HG02852 (cell line): Measurements from ENCODE around the gene TIGD6.

Source experiments
- ATAC-seq: cut with Tn5 transposase; IDR thresholded peaks from one replicate; pipeline ENCODE4 v1.9.1; 2021; ENCODE audit warnings: mild to moderate bottlenecking, moderate library complexity; ENCODE audit not compliant: unreplicated experiment

The TIGD6 gene

GRCh38 chr5:149981206-149981605 is 19.2 kb downstream of the TIGD6 start:
- no peak for ATAC-seq

DNA sequence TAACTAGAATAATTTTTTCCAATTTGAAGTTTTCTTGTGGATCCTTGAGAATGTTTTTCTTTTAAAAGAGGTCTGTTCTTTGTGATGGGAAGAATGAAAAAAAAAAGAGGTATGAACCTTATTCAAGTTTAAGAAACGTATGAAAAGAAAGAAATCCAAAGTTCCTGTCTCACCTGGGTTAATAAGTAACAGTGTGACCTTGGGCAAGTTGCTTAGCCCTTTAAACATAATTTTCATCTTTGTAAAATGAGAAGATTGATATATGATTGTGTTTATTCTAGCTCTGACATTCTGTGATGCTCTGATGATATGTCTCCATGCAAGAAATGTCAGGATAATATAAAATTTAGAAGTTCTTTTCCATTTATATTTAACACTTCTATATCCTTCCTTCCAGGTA is 20.6 kb downstream of the TIGD6 start:
- no peak for ATAC-seq

GRCh38 chr5:149975409-149975808 is 25.0 kb downstream of the TIGD6 start:
- ATAC-seq: no peak

DNA sequence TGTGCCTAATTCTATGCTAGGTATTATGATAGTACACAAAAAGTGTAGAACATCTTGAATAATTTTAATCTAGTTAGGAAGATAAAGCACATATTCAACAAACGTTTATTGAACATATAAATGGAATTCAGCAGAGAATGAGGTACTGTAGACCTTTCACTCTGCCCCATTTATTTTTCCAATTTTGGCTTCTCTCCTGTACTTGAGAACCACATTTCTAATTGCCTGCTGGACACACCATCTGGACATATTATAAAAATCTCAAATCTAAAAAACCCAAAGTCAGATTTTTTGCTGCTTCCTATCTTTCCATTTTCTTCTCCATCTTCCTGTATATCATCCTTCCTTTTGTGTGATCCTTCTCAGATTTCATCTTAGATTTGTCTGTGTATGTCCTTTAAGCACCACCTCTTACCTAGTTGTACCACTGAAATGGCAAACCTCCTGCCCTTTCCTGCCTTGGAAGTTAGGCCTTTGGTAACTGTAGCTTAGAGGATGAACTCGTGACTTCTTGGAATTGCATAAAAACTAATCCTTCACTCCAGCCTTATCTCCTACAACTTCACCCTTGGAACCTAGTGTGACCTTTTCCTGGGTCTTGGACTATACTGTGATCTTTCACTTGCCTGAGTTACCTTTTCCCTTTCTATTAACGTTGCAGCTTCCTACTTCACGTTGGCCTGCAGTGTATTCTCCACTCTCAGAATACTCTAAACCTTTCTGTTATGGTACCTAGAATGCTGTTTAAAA is 31.1 kb downstream of the TIGD6 start:
- ATAC-seq: no peak

DNA sequence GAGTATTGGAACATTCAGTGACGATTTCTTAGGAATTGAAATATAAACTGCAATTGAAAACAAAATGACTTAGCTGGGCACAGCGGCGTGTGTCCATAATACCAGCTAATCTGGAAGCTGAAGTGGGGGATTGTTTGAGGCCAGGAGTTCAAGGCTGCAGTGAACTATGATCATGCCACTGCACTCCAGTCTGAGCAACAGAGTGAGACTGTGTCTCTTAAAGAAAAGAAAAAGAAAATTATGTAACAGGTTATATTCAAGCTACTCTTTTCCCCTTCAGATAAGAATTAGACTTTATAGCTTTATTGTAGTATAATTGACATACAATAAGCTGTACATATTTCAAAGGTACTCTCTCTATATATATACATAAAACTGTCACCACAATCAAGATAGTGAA is 33.5 kb downstream of the TIGD6 start:
- no peak for ATAC-seq

DNA sequence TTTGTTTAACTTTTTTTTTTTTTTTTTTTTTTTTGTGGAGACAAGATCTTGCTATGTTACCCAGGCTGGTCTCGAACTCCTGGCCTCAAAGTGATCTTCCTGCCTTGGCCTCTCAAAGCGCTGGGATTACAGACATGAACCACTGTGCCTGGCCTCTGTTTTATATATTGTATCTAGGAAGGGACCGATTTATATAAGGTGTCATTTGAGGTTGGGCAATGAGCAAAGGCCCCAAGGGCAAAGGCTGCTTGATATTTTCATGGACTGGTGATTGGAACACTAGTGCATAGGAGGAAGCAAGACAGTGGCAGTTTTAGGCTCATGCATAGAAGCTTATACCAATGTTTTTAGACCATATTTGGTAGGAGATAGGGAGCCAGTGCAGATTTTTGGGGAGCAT is 36.7 kb downstream of the TIGD6 start:
- ATAC-seq: no peak

DNA sequence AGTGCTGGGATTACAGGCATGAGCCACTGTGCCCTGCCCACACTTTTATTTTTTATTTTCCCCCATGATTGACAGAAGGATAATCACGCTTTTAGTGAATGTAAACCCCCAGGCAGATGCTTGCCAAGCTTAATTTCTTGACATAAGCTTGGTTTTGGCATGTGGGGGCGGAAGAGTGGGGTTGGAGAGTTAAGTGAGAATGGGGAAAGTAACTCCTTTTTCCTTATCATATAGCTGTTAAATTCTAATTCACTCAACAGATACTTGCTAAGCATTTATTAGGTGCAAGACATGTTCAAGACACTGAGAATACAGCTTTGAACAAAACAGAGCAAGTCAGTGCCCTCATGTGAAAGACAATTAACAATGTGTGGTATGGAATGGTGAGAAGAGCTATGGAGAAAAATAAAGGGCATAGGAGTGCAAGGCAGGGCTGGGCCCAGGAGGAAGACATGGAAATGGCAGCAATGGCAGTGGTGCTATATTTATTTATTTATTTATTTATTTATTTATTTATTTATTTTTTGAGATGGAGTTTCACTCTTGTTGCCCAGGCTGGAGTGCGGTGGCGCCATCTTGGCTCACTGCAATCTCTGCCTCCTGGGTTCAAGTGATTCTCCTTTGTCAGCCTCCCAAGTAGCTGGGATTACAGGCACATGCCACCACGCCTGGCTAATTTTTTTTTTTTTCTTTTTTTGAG is 37.7 kb downstream of the TIGD6 start:
- ATAC-seq: no peak

DNA sequence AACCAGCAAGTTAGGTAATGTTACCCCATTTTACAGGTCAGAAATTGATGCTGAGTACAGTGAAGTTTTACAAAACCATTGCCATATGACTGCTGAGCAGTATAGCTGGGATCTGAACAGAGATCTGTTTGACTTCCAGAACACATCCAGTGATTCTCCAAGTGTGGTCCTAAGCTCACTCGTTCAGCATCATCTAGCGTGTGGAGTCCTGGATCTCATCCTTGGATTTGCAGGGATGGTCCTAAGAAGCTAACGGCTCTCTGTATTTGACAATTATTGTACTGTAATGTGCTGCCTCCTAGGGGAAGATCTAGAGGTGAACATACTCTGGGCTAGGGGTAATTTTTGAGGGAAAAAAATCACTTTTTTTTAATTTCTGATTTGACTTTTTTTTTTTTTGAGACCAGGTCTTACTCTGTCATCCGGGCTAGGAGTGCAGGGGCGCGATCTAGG is 38.5 kb downstream of the TIGD6 start:
- ATAC-seq: no peak

DNA sequence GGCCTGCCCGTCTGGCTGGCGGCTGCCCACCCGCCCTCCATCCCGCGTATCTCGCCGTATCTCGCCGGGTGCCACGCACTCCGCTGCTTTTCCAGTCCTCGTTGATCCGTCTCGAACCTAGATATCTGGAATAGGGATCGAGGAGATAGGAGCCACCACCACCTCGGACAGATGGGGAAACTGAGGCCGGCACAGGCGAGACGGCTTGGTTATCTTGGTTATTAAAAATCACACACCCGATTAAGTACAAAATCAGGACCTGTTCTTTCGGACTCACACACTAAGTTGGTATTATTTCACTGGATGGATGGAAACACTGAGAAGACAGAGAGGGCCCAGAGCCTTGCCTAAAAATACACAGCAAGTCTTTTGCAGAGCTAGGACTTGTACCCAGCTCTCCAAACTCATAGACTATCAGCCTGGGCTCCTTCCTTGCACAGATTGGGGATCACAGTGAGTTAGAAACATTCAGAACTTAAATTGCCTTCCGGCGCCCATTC is 39.2 kb downstream of the TIGD6 start:
- no peak for ATAC-seq

GRCh38 chr5:149960272-149961185 is 39.9 kb downstream of the TIGD6 start, which contains the start of gene SLC26A2:
Gene SLC26A2 (plus strand): TSS chr5:149960758. CDS start chr5:149977653, 16,895 bp downstream.
- ATAC-seq: peak; percentile 99

DNA sequence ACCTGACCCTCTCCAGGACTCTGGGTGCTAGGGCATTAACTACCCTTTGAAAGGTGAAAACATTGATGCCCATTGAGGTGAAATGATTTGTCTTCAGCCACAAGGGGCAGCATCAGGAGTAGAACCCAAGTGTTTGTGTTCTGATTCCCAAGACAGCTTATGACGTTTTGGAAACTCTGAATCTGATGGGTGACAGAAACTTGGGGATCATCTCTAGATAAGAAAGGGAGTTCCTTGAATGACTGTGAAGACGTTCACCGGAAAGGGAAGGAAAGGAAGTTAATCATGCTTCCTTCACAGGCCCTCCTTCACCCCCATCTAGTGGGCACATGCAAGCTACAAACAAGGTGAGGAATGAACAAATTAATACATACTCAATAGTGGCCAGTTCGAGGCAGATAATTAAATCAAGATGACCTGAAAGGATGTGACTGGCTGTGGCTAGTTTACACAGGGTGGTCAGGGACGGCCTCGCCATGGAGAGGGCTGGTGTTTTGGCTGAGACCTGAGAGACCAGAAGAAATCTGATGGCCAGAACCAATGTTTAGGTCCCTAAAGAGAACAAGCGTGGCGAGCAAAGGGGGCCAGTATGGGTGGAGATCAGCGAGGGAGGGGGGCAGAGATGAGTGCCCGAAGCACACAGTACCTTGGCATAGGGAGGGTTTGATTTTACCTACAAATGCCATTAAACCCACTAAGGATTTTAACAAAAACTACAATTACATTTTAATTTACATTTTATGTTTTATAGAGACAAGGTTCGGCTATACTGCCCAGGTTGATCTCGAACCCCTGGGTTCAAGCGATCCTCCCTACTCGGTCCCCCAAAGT is 40.8 kb downstream of the TIGD6 start:
- no peak for ATAC-seq

GRCh38 chr5:149957855-149958254 is 42.6 kb downstream of the TIGD6 start:
- no peak for ATAC-seq

DNA sequence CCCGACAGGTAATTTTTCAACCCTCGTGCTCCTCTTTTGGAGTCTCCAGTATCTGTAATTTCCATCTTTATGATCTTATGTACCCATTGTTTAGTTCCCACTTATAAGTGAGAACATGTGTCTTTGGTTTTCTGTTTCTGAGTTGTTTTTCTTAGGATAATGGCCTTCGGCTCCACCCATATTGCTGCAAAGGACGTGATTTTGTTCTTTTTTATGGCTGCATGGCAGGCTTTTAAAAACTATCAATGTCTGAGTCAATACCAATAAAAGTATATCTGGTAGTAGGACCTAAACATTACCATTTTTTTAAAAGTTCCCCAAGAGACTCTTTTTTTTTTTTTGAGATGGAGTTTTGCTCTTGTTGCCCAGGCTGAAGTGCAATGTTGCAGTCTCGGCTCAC is 43.8 kb downstream of the TIGD6 start:
- ATAC-seq: no peak

DNA sequence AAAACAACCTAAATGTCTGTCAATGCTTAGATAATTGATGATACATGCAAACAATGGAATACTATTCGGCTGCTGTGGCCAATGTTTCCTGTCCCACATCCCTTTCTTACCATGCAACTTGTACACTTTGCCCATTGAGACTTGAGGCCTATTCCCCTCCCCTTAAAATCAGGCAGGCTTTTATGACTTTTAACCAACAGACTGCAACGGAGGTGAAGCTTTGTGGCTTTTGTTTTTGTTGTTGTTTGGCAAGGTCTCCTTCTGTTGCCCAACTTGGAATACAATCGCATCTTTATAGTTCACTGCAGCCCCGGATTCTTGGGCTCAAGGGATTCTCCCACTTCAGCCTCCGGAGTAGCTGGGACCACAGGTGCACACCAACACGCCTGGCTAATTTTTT is 45.7 kb downstream of the TIGD6 start:
- ATAC-seq: no peak

GRCh38 chr5:149953436-149954121 is 46.9 kb downstream of the TIGD6 start:
- no peak for ATAC-seq

- no peak for ATAC-seq
Measured at GRCh38 chr5:149951138-149951749, 49.2 kb downstream of the TIGD6 start.

DNA sequence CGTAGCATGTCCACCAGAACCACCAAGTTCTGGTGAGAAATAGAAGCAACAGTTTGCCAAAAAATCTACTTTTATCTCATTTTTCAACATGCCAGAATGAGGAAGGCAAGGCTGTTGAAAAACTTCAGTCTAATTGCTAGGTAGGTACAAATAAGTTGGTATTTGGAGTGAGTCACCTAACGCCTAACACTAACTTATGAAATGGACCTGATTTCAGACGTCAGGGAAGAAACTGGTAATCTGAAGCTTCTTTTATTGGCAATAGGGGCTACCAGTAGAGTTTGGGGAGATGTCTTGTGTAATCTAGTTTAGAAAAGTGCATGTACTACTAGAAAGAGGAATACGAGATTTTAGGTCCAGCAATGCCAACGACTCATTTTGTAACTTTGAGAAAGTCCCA is 51.5 kb downstream of the TIGD6 start:
- ATAC-seq: no peak

GRCh38 chr5:149946118-149946517 is 54.3 kb downstream of the TIGD6 start:
- ATAC-seq: no peak

DNA sequence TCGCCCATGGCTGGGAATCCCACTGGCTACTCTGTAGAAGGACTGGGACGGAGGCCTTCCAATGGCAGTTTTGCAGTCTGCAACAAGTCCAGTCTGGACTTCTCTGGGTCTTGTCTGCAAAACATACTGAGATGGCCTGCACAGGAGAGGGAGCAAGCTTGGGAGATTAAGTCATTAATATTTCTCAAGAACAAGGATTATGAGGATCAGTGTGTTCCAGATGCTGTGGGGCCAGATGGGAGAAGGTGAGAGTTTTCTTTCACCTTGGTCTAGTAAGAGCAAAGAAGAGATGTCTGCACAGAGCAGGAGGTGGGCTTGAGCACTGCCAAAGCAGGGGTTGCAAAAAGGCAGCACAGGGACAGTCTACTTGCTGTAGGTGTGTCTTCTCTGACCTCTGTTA is 55.8 kb downstream of the TIGD6 start, which contains the start of gene PDE6A:
Gene PDE6A (minus strand): TSS at position 128 of the 400 bp plus-strand sequence. CDS start 120 bp downstream, at position 8.
- no peak for ATAC-seq
